Activated naive CD8-positive, alpha-beta T cell treated with anti-CD3 and anti-CD28 coated beads, Interleukin-2, amount 10 ng/mL, durations not matched to agents 7 days and 5 days (primary cell): ENCODE data around the gene BNIP5. TPM values are rescaled to one million over a fixed set of nuclear protein-coding genes. Genes with fewer than 3 reads are reported as not detected.
A peak's percentile ranks its signal among the peaks of the same experiment; 100 is the strongest.
"Not testable (repeated sequence)": the region's sequence is repeated elsewhere in the genome, so short reads cannot be mapped to it uniquely, and the experiment has no call there.

Experiments used
- ATAC-seq: fragments of 150-1000 bp; cut with Tn5 transposase; one replicate; pipeline ENCODE4 v1.10.0; 2021; ENCODE audit warnings: low read depth, moderate library complexity
- POLR2A ChIA-PET: fragments of 350-600 bp; sonication (Branson Sonifier 250); formaldehyde crosslinking; loops from one replicate; lab custom pipeline; 2021; ENCODE audit warnings: antibody characterized with exemption; lab: Charles Lee
- DNase-seq: peaks from one replicate; pipeline ENCODE4 v3.0.0; 2021
- H3K27ac Mint-ChIP-seq: one replicate; pipeline ENCODE4 v1.8.0; 2022; ENCODE audit warnings: mild to moderate bottlenecking, mixed read lengths
- H3K27me3 Mint-ChIP-seq: one replicate; pipeline ENCODE4 v1.8.0; 2022; ENCODE audit warnings: mild to moderate bottlenecking, moderate library complexity, mixed read lengths
- H3K36me3 Mint-ChIP-seq: one replicate; pipeline ENCODE4 v1.8.0; 2021; ENCODE audit warnings: mild to moderate bottlenecking, mixed read lengths
- H3K4me1 Mint-ChIP-seq: one replicate; pipeline ENCODE4 v1.8.0; 2021; ENCODE audit warnings: mixed read lengths
- H3K4me3 Mint-ChIP-seq: one replicate; pipeline ENCODE4 v1.8.0; 2022; ENCODE audit warnings: mild to moderate bottlenecking, moderate library complexity, mixed read lengths
- H3K9me3 Mint-ChIP-seq: one replicate; pipeline ENCODE4 v1.8.0; 2021; ENCODE audit warnings: mixed read lengths
- total RNA-seq, 2 experiments: library from RNA; stranded (reverse); gene quantifications; one replicate each; pipeline ENCODE4 v1.2.3, GENCODE V29; 2021

The BNIP5 gene
- total RNA-seq, 2 experiments from 2014 or later: not detected

GRCh38 chr6:36345681-36346466, 9.2 kb upstream of the BNIP5 start:
- ATAC-seq (no peak), DNase-seq (no peak)
- H3K27ac Mint-ChIP-seq: no peak overlapping the region
- POLR2A ChIA-PET: interaction anchor here (0.6 to 0.7 kb wide), 2 partner anchors 627 to 1775 kb away, joined by 3 read pairs; no protein-coding TSS in a partner anchor
- H3K9me3 Mint-ChIP-seq: no peaks in the 10 kb centered on the region
- no peaks in the 10 kb centered on the region for H3K36me3 Mint-ChIP-seq
- no peak overlapping the region for H3K4me3 Mint-ChIP-seq
- H3K27me3 Mint-ChIP-seq: peaks cover 23% of the 10 kb centered on the region
- H3K4me1 Mint-ChIP-seq: peaks cover under 1% of the 10 kb centered on the region

GRCh38 chr6:36343109-36343680, 6.5 kb upstream of the BNIP5 start:
- no peaks in the 10 kb centered on the region for H3K9me3 Mint-ChIP-seq
- POLR2A ChIA-PET: no interaction called here
- ATAC-seq: no peak
- DNase-seq: no peak
- no peak overlapping the region for H3K27ac Mint-ChIP-seq
- H3K4me3 Mint-ChIP-seq: no peak overlapping the region
- H3K36me3 Mint-ChIP-seq: no peaks in the 10 kb centered on the region
- H3K27me3 Mint-ChIP-seq: peaks cover 27% of the 10 kb centered on the region
- peaks cover 5% of the 10 kb centered on the region for H3K4me1 Mint-ChIP-seq

- ATAC-seq (peak; percentile 69), DNase-seq (peak; percentile 81)
- Mint-ChIP-seq H3K27ac (peak overlapping the region; percentile 32), H3K4me1 (peaks cover 10% of the 10 kb centered on the region), H3K9me3 (no peaks in the 10 kb centered on the region), H3K27me3 (peaks cover 27% of the 10 kb centered on the region), H3K4me3 (peak overlapping the region; percentile 54), H3K36me3 (no peaks in the 10 kb centered on the region)
- POLR2A ChIA-PET: interaction anchor here (0.8 kb wide), 1 partner anchor 18 kb away, joined by 4 read pairs; no protein-coding TSS in a partner anchor
Observed at GRCh38 chr6:36340618-36341454, 4.1 kb upstream of the BNIP5 start.

GRCh38 chr6:36340306-36340617, 3.6 kb upstream of the BNIP5 start:
- POLR2A ChIA-PET: no interaction called here
- no peaks in the 10 kb centered on the region for H3K36me3 Mint-ChIP-seq
- H3K9me3 Mint-ChIP-seq: no peaks in the 10 kb centered on the region
- no peak overlapping the region for H3K4me3 Mint-ChIP-seq
- peaks cover 10% of the 10 kb centered on the region for H3K4me1 Mint-ChIP-seq
- no peak for DNase-seq
- no peak overlapping the region for H3K27ac Mint-ChIP-seq
- no peak for ATAC-seq
- H3K27me3 Mint-ChIP-seq: peaks cover 31% of the 10 kb centered on the region

- no peak for ATAC-seq
Observed at GRCh38 chr6:36339146-36339545, 2.5 kb upstream of the BNIP5 start.

GRCh38 chr6:36338223-36338622, 1.5 kb upstream of the BNIP5 start:
- not testable (repeated sequence) for H3K27ac Mint-ChIP-seq, ATAC-seq, H3K4me3 Mint-ChIP-seq, DNase-seq, H3K9me3 Mint-ChIP-seq, H3K36me3 Mint-ChIP-seq
- Mint-ChIP-seq H3K4me1 (peaks cover 11% of the 10 kb centered on the region), H3K27me3 (peaks cover 42% of the 10 kb centered on the region)
- POLR2A ChIA-PET: interaction anchor here (0.6 to 0.7 kb wide), 2 partner anchors 214 to 610 kb away, joined by 3 read pairs; no protein-coding TSS in a partner anchor

More at GRCh38 chr6:36339146-36339545, 2.5 kb upstream of the BNIP5 start:
- Mint-ChIP-seq H3K9me3 (no peaks in the 10 kb centered on the region), H3K27me3 (peaks cover 41% of the 10 kb centered on the region), H3K27ac (no peak overlapping the region), H3K36me3 (no peaks in the 10 kb centered on the region), H3K4me3 (no peak overlapping the region), H3K4me1 (peaks cover 11% of the 10 kb centered on the region)
- DNase-seq: no peak
- POLR2A ChIA-PET: no interaction called here

GRCh38 chr6:36337814-36338213, 1.1 kb upstream of the BNIP5 start:
- Mint-ChIP-seq H3K4me3 (no peak overlapping the region), H3K27ac (no peak overlapping the region), H3K27me3 (peaks cover 42% of the 10 kb centered on the region), H3K9me3 (no peaks in the 10 kb centered on the region), H3K36me3 (no peaks in the 10 kb centered on the region), H3K4me1 (peaks cover 11% of the 10 kb centered on the region)
- ATAC-seq: no peak
- DNase-seq: no peak
- POLR2A ChIA-PET: interaction anchor here (0.6 to 0.7 kb wide), 3 partner anchors 214 to 609 kb away, joined by 3 to 5 read pairs (median 3); no protein-coding TSS in a partner anchor

GRCh38 chr6:36336208-36336710, 429 bp downstream of the BNIP5 start:
- ATAC-seq: no peak
- no peak overlapping the region for H3K27ac Mint-ChIP-seq
- no peak overlapping the region for H3K4me3 Mint-ChIP-seq

DNA sequence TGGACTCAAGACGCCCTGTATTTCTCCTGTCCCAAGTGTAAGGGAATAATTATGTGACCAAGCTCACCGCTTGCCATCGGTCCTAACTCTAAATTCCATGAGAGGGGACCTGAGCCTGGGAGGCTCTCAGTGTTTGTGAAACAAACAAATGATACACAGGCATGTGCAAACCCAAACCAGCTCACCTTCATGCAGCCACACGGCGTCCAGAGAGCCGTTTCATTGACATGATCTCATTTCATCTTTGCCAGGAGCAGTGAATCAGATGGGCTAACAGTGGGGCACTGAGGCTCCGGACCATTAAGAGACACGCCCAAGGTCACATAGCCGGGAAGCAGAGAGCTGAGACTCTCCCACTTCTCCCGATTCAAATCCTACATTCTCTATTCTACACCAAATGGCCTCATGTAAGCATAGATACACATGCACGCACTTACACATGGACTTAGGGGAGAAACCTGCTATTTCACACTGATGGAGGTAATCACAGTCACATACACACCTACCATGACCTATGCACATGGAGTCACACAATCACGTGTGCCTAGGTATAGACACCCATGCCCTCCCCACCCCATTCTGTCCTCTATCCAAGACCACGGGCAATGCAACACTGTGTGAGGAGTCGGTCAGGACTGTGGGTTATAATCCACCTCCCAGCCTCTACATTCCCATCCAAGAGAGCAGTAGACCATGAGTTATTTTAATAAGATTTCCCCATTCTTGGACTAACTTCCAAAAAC, 1.1 kb downstream of the BNIP5 start:
- Mint-ChIP-seq H3K4me3 (no peak overlapping the region), H3K4me1 (peaks cover 10% of the 10 kb centered on the region), H3K9me3 (no peaks in the 10 kb centered on the region), H3K36me3 (no peaks in the 10 kb centered on the region), H3K27me3 (peaks cover 37% of the 10 kb centered on the region), H3K27ac (no peak overlapping the region)
- POLR2A ChIA-PET: no interaction called here
- DNase-seq: no peak
- no peak for ATAC-seq

More at GRCh38 chr6:36336208-36336710, 429 bp downstream of the BNIP5 start:
- no peak for DNase-seq
- Mint-ChIP-seq H3K4me1 (peaks cover 13% of the 10 kb centered on the region), H3K36me3 (no peaks in the 10 kb centered on the region), H3K9me3 (no peaks in the 10 kb centered on the region), H3K27me3 (peaks cover 42% of the 10 kb centered on the region)
- POLR2A ChIA-PET: no interaction called here

DNA sequence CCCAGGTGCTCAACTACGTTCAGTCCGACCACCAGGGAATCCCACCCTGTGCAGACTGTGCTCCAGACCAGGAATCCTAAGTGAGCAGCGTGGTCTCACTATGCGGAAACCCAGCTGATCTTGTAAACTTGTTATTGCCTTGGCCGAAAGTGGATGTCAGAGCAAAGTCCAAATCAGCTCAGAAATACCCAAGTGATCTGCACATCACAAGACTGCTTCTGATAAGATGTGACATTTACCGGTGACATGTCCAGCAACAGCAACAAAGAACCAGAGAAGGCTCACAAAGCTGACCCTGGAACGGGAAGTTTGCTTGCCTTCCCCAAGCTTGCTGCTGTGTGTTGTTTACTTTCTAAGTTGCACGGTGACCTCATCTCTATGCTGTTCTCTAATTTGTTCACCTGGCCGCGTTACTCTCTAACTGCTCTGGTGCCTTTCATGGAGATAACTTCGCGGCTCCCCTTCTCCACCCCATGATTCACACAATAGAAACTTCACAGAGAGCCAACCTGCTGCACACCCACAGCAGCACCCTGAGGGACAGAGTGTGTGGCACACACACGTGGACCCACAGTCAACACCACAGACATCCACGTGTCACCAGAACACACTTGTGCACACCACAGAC, 1.7 kb downstream of the BNIP5 start:
- POLR2A ChIA-PET: no interaction called here
- Mint-ChIP-seq H3K36me3 (no peaks in the 10 kb centered on the region), H3K27me3 (peaks cover 31% of the 10 kb centered on the region), H3K27ac (no peak overlapping the region), H3K4me3 (no peak overlapping the region), H3K9me3 (no peaks in the 10 kb centered on the region), H3K4me1 (peaks cover 8% of the 10 kb centered on the region)
- ATAC-seq (no peak), DNase-seq (no peak)

DNA sequence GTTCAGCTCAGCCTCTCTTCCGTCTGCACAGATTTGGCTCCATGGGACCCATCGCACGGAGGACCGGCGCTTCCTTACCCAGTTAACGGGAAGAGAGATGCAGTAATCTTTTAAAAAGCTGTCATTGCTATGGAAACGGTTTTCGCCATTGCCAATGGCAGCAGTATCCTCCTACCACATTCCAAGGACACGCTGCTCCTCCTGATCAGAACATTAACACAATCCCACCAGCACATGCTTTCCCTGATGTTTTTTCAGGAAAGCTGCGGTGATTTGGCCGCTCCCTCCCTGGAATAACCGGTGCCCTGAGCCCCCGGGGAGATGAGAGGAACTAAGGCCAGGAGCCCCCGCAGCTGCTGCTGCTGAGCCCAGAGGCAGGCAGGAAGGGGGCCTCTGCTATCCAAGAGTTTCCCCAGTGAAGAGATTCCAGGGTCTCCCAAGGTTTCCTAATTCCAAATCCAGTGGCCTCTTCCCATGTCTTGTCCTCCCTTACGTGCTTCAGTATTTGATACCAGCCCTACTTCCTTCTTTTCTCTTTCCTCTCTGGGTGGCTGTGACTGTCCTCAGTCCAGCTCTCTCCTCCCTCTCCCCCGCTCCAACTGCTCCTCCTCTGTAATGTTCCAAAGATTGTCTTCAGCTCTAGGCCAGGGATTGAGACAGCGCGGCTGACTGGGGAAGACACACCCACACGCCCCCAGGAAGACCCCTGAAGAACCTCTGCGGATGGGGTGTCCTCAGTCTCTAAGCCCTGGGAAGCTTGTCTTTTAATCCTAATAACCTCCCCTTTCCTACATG, 2.6 kb downstream of the BNIP5 start:
- Mint-ChIP-seq H3K27me3 (peaks cover 31% of the 10 kb centered on the region), H3K4me3 (no peak overlapping the region), H3K36me3 (no peaks in the 10 kb centered on the region), H3K27ac (no peak overlapping the region), H3K9me3 (no peaks in the 10 kb centered on the region), H3K4me1 (peaks cover 8% of the 10 kb centered on the region)
- POLR2A ChIA-PET: no interaction called here
- ATAC-seq: no peak
- DNase-seq: no peak
